Measurements from ENCODE around the gene EQTN. TPM values are rescaled to one million over a fixed set of nuclear protein-coding genes. Genes with fewer than 3 reads are reported as not detected.

The EQTN gene
- total RNA-seq, 1 experiment from 2014 or later: not detected

DNA sequence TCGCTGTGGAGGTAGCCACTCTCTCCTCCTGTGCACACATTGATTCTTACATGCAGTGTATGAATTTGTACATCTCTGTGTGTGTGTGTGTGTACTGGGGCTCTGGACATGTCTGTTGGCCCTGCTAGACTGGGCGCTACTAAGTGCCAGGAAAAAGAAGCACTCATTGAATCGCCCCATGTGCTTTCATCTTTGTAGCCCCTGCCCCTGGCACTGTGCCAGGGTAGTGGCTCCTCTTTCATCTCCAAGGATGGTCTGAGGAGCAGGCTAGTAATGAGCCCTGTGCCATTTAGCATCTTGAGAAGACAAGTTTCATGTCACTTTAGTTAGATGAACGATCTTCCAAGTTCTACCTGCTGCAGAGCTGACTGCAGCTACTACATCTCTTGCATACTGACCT is 34.4 kb upstream of the EQTN start:
- TF ChIP-seq, protein P1, sequence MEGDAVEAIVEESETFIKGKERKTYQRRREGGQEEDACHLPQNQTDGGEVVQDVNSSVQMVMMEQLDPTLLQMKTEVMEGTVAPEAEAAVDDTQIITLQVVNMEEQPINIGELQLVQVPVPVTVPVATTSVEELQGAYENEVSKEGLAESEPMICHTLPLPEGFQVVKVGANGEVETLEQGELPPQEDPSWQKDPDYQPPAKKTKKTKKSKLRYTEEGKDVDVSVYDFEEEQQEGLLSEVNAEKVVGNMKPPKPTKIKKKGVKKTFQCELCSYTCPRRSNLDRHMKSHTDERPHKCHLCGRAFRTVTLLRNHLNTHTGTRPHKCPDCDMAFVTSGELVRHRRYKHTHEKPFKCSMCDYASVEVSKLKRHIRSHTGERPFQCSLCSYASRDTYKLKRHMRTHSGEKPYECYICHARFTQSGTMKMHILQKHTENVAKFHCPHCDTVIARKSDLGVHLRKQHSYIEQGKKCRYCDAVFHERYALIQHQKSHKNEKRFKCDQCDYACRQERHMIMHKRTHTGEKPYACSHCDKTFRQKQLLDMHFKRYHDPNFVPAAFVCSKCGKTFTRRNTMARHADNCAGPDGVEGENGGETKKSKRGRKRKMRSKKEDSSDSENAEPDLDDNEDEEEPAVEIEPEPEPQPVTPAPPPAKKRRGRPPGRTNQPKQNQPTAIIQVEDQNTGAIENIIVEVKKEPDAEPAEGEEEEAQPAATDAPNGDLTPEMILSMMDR (IDR thresholded peaks at IDR 0.05 in 2 of 3, conservative IDR thresholded peaks at IDR 0.05 in 1 of 3; ENCODE audit: borderline replicate concordance in 1 of 3, insufficient read depth in 1 of 3, low read depth in 2 of 3, low read length in 2 of 3): no peak
- TF ChIP-seq SIN3A (IDR thresholded peaks at IDR 0.05; ENCODE audit: low read depth): no peak
- TF ChIP-seq EZH2 (IDR thresholded peaks at IDR 0.05): no peak
- no peak for TF ChIP-seq CBX3 (IDR thresholded peaks at IDR 0.05; ENCODE audit: low read depth)
- TF ChIP-seq, protein P2, sequence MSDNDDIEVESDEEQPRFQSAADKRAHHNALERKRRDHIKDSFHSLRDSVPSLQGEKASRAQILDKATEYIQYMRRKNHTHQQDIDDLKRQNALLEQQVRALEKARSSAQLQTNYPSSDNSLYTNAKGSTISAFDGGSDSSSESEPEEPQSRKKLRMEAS (IDR thresholded peaks at IDR 0.05): no peak
- TF ChIP-seq, protein P3, sequence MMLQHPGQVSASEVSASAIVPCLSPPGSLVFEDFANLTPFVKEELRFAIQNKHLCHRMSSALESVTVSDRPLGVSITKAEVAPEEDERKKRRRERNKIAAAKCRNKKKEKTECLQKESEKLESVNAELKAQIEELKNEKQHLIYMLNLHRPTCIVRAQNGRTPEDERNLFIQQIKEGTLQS (IDR thresholded peaks at IDR 0.05): no peak
- no peak for TF ChIP-seq ZNF274 (IDR thresholded peaks at IDR 0.05; ENCODE audit: low read depth, low read length)
- TF ChIP-seq JUND (IDR thresholded peaks at IDR 0.05): no peak
- TF ChIP-seq SP1 (IDR thresholded peaks at IDR 0.05; ENCODE audit: low read depth): no peak
- no peak for TF ChIP-seq POLR2AphosphoS5 (IDR thresholded peaks at IDR 0.05; ENCODE audit: low read depth, low read length)
- Histone ChIP-seq H3K4me1 (ENCODE audit: control insufficient read depth in 1 of 2, insufficient read depth in 2 of 2, low read length in 2 of 2) (peaks cover 0 to 4% of the 10 kb centered on the region in 2 experiments; a peak in 1 of 4 replicates), H3K4me3 (replicated peaks in 1 of 2; ENCODE audit: low read depth in 1 of 2, low read length in 2 of 2) (no peak overlapping the region), H3K27me3 (ENCODE audit: insufficient read depth, low read length) (peaks cover 14% of the 10 kb centered on the region), H3K79me2 (ENCODE audit: insufficient read depth, low read length) (no peaks in the 10 kb centered on the region), H3K9me2 (ENCODE audit: insufficient read depth) (no peaks in the 10 kb centered on the region), H3K4me2 (ENCODE audit: low read length) (no peak overlapping the region), H2AFZ (ENCODE audit: low read depth, low read length, poor library complexity, severe bottlenecking) (no peak overlapping the region), H3K9ac (ENCODE audit: low read length) (no peak overlapping the region), H3K27ac (ENCODE audit: low read depth, low read length) (no peak overlapping the region), H3K36me3 (ENCODE audit: control insufficient read depth in 1 of 2, insufficient read depth in 2 of 2, low read length in 2 of 2) (no peaks in the 10 kb centered on the region), H4K20me1 (ENCODE audit: insufficient read depth) (no peaks in the 10 kb centered on the region), H3K9me3 (ENCODE audit: control insufficient read depth in 1 of 2, insufficient read depth in 1 of 2, low read depth in 1 of 2, low read length in 2 of 2) (no peaks in the 10 kb centered on the region)
- ChIA-PET RAD21 (ENCODE audit: low non-redundant PET in 1 of 2, low total read pairs in 2 of 2, uncharacterized antibody in 2 of 2, unreplicated experiment in 2 of 2) (no interaction called here), CTCF (interaction anchor here (1.8 kb wide), 1 partner anchor 214 kb away, joined by 3 read pairs; no protein-coding TSS in a partner anchor), POLR2A (no interaction called here)
- DNase-seq (ENCODE audit: low read depth, low spot score): no peak
- ATAC-seq: no peak
- BruUV-seq (replicated peaks): no TSS peak
- intact Hi-C loops (cut with micrococcal nuclease): no loop called here

Data from HCT116 (cell line).